A673 (cell line): ENCODE measurements around the gene APC2. TPM values are rescaled to one million over a fixed set of nuclear protein-coding genes. Genes with fewer than 3 reads are reported as not detected.

Experiments used
- BruUV-seq: library from RNA; stranded (reverse); fragments of 400-500 nt; replicated peaks from 2 replicates; lab custom pipeline; 2021; lab: Mats Ljungman, UMichigan
- CTCF ChIA-PET: fragments of 300-600 bp; sonication (Branson Sonifier 250); formaldehyde crosslinking; loops from one replicate; lab custom pipeline; 2022; ENCODE audit warnings: antibody characterized with exemption; lab: Charles Lee
- POLR2A ChIA-PET: fragments of 300-600 bp; sonication (Branson Sonifier 250); formaldehyde crosslinking; loops from one replicate; lab custom pipeline; 2022; ENCODE audit warnings: antibody characterized with exemption; ENCODE audit not compliant: low non-redundant PET; lab: Charles Lee
- DNase-seq: peaks from one replicate; pipeline ENCODE4 v3.0.0-alpha.2; 2015; ENCODE audit warnings: low spot score
- H3K27ac ChIP-seq: fragments of 200-600 bp; sonication (generic); 2 replicates; pipeline ENCODE4 v1.5.1; 2016; ENCODE audit warnings: mixed run types, low read depth, mild to moderate bottlenecking, mixed read lengths, antibody characterized with exemption, low read length; ENCODE audit not compliant: poor library complexity, severe bottlenecking
- H3K27me3 ChIP-seq: fragments of 200-600 bp; sonication (generic); replicated peaks from 2 replicates; pipeline ENCODE4 v1.6.1; 2017; ENCODE audit warnings: mixed run types, low read depth, mild to moderate bottlenecking, mixed read lengths, antibody characterized with exemption, low read length; ENCODE audit not compliant: insufficient read depth, poor library complexity
- H3K36me3 ChIP-seq: fragments of 200-600 bp; sonication (generic); 2 replicates; pipeline ENCODE4 v1.6.1; 2016; ENCODE audit warnings: mixed run types, mild to moderate bottlenecking, mixed read lengths, antibody characterized with exemption, low read length; ENCODE audit not compliant: insufficient read depth, poor library complexity, severe bottlenecking
- H3K4me1 ChIP-seq: fragments of 200-600 bp; sonication (generic); 2 replicates; pipeline ENCODE4 v1.6.1; 2017; ENCODE audit warnings: mixed run types, mild to moderate bottlenecking, mixed read lengths, antibody characterized with exemption, low read length; ENCODE audit not compliant: insufficient read depth, poor library complexity, severe bottlenecking
- H3K4me3 ChIP-seq: fragments of 200-600 bp; sonication (generic); 2 replicates; pipeline ENCODE4 v1.5.1; 2016; ENCODE audit warnings: low read depth, mixed run types, mild to moderate bottlenecking, mixed read lengths, low read length; ENCODE audit not compliant: poor library complexity, severe bottlenecking
- H3K9me3 ChIP-seq: fragments of 200-600 bp; sonication (generic); 2 replicates; pipeline ENCODE4 v1.6.1; 2016; ENCODE audit warnings: mixed run types, low read depth, mild to moderate bottlenecking, mixed read lengths, antibody characterized with exemption, low read length; ENCODE audit not compliant: poor library complexity, severe bottlenecking
- CTCF ChIP-seq: fragments of 300-800, 200-600 bp; sonication (generic); conservative IDR thresholded peaks from 2 replicates; pipeline ENCODE4 v1.5.1; 2017; ENCODE audit warnings: low read depth, mild to moderate bottlenecking, antibody characterized with exemption, low read length, moderate library complexity, mixed read lengths
- EZH2 ChIP-seq: fragments of 200-600 bp; sonication (generic); IDR thresholded peaks from 2 replicates; pipeline ENCODE4 v1.6.1; 2017; ENCODE audit warnings: borderline replicate concordance, low read depth, mild to moderate bottlenecking, mixed read lengths, antibody characterized with exemption, low read length; ENCODE audit not compliant: poor library complexity, severe bottlenecking
- intact Hi-C: fragments of 100-400 bp; cut with micrococcal nuclease; formaldehyde crosslinking; loops from one replicate; pipeline ENCODE4 v1.10.0; 2022; ENCODE audit not compliant: unreplicated experiment
- total RNA-seq: library from RNA; stranded (reverse); gene quantifications from 2 replicates; pipeline ENCODE4 v1.2.3, GENCODE V29; 2021

APC2 gene
- total RNA-seq, 1 experiment from 2014 or later: 1.3 TPM

DNA sequence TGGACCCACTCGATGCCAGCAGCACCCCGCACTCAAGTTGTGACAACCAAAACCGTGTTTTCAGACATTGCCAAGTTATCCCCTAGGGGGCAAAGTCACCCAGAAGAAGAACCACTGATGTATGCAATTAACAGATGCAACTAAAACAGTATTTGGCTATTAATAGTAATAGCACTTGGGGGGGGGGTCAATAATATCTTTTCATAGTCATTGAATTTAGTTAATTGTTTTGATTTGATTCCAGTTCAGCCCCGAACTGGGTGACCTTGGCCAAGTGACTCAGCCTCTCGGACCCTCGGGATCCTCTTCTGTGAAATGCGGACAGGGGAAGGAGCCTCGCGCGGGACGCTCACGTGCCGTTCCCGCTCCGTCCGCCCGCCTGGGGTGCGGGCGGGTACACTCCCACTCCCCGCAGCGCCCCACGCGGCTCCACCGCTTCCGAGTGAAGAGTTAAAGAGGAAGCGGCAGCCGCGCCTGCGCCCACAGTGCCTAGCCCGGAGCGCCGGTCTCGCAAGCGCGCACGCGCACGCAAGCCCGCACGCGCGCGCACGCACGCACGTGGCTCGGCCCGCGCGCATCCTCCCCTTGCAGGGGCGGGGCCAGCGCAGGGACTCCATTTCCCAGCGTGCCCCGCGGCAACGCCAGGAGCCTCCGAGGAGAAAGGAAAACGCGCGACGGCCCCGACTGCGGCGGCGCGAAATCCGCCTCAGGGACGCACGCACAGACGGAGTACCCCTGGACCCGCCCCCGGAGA, 43.0 kb upstream of the APC2 start:
- POLR2A ChIA-PET: no interaction called here
- intact Hi-C loops: no loop called here

DNA sequence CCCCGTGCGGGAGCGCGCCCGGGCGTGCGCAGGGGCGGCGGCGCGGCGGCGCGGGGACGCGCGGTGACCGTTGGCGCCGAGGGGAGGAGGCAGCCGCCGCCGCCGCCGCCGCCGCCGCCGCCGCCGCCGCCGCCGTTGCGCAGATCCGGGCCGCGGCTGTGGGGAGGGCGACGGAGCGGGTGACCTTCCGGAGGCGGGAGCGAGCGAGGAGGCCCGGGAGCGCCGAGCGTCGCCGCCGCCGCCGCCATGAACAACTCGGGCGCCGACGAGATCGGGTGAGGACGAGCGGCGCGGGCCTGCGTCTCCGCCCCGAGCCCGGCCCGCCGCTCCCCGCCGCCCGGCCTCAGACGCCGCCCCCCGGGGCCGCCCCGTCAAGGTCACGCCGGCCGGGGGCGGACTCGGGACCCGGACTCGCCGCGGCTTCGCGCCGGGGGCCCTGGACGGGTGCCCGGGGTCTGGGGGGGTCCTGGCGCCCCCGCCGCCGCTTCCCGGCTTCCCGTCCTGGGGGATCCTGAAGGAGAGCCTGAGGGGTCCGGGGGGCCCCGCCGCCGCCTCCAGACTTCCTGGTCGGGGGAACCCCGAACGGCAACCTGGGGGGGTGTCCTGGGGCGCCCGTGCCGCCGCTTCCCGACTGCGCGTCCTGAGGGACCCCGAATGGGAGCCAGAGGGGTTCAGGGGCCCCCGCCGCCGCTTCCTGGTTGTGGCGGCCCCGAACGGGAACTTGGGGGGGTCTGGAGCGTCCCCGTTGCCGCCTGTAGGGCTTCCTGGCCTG, 42.2 kb upstream of the APC2 start, which contains the start of gene DAZAP1:
Gene DAZAP1 (plus strand): TSS at position 59 of the 772 bp plus-strand sequence. CDS start 188 bp downstream, at position 247.
- peaks cover 22% of the 10 kb centered on the region for H3K4me1 ChIP-seq
- H3K27me3 ChIP-seq: no peaks in the 10 kb centered on the region
- H3K36me3 ChIP-seq: peaks cover 21% of the 10 kb centered on the region
- peak within 1 kb of the TSS; percentile 97 for H3K4me3 ChIP-seq
- intact Hi-C loops: no loop called here
- H3K9me3 ChIP-seq: no peaks in the 10 kb centered on the region
- DNase-seq: no peak
- ChIA-PET POLR2A (interaction anchor here (0.9 kb wide), 1 partner anchor 29 kb away, joined by 13 read pairs; no protein-coding TSS in a partner anchor), CTCF (no interaction called here)
- no TSS peak for BruUV-seq
- peak within 1 kb of the TSS; percentile 98 for H3K27ac ChIP-seq
- TF ChIP-seq CTCF (no peak), EZH2 (no peak)

More for the DNA sequence above, 43.0 kb upstream of the APC2 start:
- no peaks in the 10 kb centered on the region for H3K9me3 ChIP-seq
- peak overlapping the region; percentile 46 for H3K4me3 ChIP-seq
- CTCF ChIA-PET: no interaction called here
- TF ChIP-seq CTCF (peak; percentile 53), EZH2 (no peak)
- peaks cover 14% of the 10 kb centered on the region for H3K36me3 ChIP-seq
- peak overlapping the region; percentile 66 for H3K27ac ChIP-seq
- H3K27me3 ChIP-seq: no peaks in the 10 kb centered on the region
- DNase-seq: peak; percentile 99
- peaks cover 22% of the 10 kb centered on the region for H3K4me1 ChIP-seq
- no TSS peak for BruUV-seq

GRCh38 chr19:1408300-1409203, 41.4 kb upstream of the APC2 start:
- intact Hi-C loops: no loop called here
- Histone ChIP-seq H3K4me1 (peaks cover 22% of the 10 kb centered on the region), H3K4me3 (peak overlapping the region; percentile 97), H3K9me3 (no peaks in the 10 kb centered on the region), H3K27me3 (no peaks in the 10 kb centered on the region), H3K27ac (peak overlapping the region; percentile 98), H3K36me3 (peaks cover 29% of the 10 kb centered on the region)
- ChIA-PET POLR2A (interaction anchor here (0.7 to 0.9 kb wide), 2 partner anchors 28 to 135 kb away, joined by 3 to 13 read pairs; no protein-coding TSS in a partner anchor), CTCF (interaction anchor here (0.6 kb wide), 1 partner anchor 456 kb away, joined by 8 read pairs; no protein-coding TSS in a partner anchor)
- BruUV-seq: TSS peak; percentile 37
- TF ChIP-seq EZH2 (no peak), CTCF (no peak)
- DNase-seq: peak; percentile 52
